ENCODE results near the gene KCTD19.

Gene KCTD19

DNA sequence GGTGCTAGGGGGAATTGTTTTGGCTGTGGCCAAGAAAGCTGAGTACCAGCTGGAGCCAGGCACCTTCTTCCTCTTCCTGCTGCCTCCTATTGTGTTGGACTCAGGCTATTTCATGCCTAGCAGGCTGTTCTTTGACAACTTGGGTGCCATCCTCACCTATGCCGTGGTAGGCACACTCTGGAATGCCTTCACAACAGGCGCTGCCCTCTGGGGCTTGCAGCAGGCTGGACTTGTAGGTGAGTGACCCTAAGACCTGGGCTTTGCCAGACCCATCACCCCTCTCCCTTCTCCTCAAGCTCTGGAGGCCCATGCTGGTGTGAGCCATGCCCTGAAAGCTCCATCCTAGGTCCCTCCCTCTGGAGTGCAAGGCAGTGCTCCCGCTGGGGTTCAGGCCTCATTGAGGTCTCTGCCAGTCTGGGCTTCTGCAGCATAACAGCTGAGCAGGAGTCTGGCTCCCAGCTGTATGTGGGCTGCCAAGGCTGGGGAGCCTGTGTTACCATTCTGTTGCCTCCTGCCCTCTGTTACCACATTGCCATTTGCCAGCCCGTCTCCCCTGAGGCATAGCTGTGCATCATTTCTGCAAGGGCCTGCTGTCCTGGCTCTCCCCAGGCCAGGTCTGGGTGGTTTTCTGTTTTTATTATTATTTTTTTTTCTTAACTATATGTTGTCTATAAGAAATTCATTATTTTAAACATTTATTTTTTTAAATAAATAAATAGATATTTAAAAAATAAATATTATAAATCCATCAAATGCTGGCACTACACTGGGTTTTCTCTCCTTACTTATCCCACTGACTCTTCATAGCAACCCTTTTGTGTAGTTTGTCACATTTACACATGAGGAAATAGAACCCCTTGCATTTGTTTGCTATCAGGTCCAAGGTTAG, 73.7 kb downstream of the KCTD19 start:
- TF ChIP-seq, protein P1, sequence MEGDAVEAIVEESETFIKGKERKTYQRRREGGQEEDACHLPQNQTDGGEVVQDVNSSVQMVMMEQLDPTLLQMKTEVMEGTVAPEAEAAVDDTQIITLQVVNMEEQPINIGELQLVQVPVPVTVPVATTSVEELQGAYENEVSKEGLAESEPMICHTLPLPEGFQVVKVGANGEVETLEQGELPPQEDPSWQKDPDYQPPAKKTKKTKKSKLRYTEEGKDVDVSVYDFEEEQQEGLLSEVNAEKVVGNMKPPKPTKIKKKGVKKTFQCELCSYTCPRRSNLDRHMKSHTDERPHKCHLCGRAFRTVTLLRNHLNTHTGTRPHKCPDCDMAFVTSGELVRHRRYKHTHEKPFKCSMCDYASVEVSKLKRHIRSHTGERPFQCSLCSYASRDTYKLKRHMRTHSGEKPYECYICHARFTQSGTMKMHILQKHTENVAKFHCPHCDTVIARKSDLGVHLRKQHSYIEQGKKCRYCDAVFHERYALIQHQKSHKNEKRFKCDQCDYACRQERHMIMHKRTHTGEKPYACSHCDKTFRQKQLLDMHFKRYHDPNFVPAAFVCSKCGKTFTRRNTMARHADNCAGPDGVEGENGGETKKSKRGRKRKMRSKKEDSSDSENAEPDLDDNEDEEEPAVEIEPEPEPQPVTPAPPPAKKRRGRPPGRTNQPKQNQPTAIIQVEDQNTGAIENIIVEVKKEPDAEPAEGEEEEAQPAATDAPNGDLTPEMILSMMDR (IDR thresholded peaks at IDR 0.05; ENCODE audit: borderline replicate concordance, control extremely low read depth, extremely low read depth, insufficient read depth, missing control alignments) = no peak
- in situ Hi-C loops (cut with MboI; ENCODE audit: low sequenced_read_pairs, unreplicated experiment) = loop anchor here (25.0 kb wide), 1 partner anchor 159 kb away; the partner anchor contains the start of gene ZDHHC1
- no peak for DNase-seq (ENCODE audit: low spot score)

DNA sequence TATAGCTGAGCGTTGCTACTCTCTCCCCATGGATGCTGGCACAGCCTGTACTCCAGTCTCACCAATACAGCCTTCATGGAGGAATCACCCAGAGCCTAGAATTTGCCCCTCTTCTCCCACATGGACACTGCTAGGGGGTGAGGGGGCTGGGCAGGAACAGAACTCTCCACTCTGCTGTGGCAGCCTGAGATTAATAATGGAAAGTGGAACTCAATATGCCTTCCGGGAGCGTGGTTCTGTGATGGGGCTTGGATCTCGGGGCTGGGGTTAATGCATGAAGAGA, 76.6 kb downstream of the KCTD19 start:
- DNase-seq (ENCODE audit: low spot score) = no peak
- TF ChIP-seq, protein P1 (IDR thresholded peaks at IDR 0.05; ENCODE audit: borderline replicate concordance, control extremely low read depth, extremely low read depth, insufficient read depth, missing control alignments) = no peak
- in situ Hi-C loops (cut with MboI; ENCODE audit: low sequenced_read_pairs, unreplicated experiment) = loop anchor here (25.0 kb wide), 1 partner anchor 162 kb away; the partner anchor contains the start of gene ZDHHC1

DNA sequence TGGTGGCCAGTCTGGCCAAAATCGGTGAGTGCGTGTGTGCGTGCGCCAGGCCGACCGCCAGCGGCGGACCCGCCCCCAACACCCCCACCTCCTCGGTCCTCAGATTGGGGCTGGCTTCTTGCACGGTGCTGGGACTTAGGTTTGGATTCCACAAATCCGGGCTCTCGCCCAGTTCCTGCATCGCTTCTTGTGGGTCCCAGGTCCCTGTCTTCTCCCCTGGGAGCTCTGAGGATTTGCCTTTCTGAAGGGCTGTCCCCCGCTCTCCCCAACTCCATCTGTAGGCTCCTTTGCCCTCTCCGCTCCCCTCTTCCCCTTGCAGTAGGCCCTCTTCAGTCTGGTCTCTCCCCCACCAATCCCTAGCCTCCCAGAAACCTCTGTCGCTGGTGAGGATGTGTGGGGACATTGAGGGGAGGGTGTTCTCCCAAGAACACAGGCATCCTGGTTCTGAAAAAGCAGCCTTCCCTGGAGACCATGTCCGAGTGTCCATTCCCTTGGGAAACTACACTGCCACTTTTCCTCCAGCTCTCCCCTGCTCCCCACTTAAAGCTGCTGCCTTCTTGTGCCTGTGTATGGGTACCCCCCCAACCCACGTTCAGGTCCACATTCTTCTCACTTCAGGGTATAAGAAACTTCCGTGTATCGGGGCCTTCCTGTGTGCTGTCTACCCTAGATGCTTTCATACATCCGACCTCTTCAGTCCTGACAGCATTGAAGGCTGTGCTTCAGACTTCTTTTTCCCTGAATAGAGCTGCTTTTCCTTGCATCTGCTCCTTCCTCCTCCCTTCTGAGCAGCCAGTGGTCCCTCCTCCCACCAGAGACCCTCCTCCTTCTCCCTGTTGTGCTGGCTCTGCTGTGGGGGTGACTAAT, 77.1 kb downstream of the KCTD19 start:
- in situ Hi-C loops (cut with MboI; ENCODE audit: low sequenced_read_pairs, unreplicated experiment) = loop anchor here (25.0 kb wide), 1 partner anchor 163 kb away; the partner anchor contains the start of gene ZDHHC1
- TF ChIP-seq, protein P1 (IDR thresholded peaks at IDR 0.05; ENCODE audit: borderline replicate concordance, control extremely low read depth, extremely low read depth, insufficient read depth, missing control alignments) = no peak
- DNase-seq (ENCODE audit: low spot score) = no peak

DNA sequence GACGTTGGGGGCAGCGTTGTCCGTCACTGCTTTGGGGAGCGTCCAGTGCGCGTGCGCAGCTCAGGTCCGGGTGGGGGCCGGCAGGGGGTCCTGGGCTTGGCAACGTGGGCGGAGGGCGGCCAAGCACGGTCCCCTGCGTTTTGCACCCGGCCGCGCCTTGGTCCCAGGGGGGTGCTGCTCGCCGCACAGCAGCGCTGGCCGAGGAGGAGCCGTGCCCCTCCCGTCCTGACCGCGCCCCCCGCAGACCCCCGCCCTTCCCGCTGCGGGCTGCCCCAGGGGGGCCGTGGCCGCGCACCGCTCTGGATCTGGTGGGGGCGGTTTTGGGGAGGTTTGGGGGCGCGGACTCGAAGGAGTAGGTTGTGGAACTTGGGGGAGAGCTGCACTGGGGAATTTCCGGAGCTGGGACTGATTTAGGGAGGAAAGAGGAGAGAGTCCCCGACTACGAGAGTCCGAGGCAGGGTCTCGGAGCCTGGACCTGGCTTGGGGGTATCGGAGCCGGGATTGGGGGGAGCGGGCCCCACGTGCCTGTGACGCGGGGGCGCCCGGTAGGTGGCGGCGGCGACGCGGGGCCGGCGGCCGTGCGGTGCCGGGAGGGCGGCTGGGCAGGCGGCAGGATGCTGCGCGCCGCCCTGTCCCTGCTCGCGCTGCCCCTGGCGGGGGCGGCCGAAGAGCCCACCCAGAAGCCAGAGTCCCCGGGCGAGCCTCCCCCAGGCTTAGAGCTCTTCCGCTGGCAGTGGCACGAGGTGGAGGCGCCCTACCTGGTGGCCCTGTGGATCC, 78.0 kb downstream of the KCTD19 start, which contains the start of gene SLC9A5:
Gene SLC9A5, plus strand, starts transcription at position 579 of the 777 bp plus-strand sequence. Its CDS starts 36 bp downstream, at position 615.
- TF ChIP-seq, protein P1 (IDR thresholded peaks at IDR 0.05; ENCODE audit: borderline replicate concordance, control extremely low read depth, extremely low read depth, insufficient read depth, missing control alignments) = peak; percentile 22
- peak; percentile 77 for DNase-seq (ENCODE audit: low spot score)
- in situ Hi-C loops (cut with MboI; ENCODE audit: low sequenced_read_pairs, unreplicated experiment) = no loop called here

DNA sequence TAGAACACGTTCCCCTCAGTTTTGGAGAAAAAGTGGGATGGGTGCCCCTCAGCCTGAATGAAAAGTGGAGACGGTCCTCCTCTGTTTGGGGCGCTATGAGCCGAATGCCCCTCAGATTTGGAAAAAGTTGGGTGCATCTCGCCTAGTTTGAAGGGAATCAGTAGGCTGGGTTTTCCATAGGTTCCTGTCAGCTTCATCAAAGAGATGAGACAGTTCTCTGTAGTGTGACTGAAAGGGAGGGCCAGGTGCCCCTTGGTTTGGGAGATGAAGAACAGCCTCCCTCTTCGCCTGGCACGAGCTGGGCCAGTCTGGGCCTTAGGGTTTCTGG, 78.5 kb downstream of the KCTD19 start:
- TF ChIP-seq, protein P1 (IDR thresholded peaks at IDR 0.05; ENCODE audit: borderline replicate concordance, control extremely low read depth, extremely low read depth, insufficient read depth, missing control alignments) = no peak
- in situ Hi-C loops (cut with MboI; ENCODE audit: low sequenced_read_pairs, unreplicated experiment) = no loop called here
- no peak for DNase-seq (ENCODE audit: low spot score)

Data from GM13976 (cell line).